Measurements from ENCODE around the gene PSD.

DNA sequence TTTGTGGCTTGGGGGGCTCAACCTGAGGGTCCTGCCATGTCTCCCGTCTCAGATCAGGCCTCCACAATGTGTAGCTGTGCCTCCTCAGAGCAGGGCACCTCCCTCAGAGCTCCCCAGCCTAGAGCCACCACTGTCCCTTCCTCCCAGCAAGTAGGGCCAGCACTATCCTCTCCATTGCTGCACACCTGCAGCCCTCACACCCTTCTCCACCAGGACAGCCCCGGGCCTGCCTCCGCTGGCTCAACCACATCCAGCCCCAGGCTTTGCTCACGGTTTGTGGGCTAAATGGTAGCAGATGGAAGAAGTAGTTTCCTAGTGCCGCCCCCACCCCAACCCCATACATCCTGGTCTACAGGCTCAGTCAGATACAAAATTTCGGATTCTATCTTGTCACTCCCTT is 13.0 kb downstream of the PSD start:
- TF ChIP-seq, protein P1, sequence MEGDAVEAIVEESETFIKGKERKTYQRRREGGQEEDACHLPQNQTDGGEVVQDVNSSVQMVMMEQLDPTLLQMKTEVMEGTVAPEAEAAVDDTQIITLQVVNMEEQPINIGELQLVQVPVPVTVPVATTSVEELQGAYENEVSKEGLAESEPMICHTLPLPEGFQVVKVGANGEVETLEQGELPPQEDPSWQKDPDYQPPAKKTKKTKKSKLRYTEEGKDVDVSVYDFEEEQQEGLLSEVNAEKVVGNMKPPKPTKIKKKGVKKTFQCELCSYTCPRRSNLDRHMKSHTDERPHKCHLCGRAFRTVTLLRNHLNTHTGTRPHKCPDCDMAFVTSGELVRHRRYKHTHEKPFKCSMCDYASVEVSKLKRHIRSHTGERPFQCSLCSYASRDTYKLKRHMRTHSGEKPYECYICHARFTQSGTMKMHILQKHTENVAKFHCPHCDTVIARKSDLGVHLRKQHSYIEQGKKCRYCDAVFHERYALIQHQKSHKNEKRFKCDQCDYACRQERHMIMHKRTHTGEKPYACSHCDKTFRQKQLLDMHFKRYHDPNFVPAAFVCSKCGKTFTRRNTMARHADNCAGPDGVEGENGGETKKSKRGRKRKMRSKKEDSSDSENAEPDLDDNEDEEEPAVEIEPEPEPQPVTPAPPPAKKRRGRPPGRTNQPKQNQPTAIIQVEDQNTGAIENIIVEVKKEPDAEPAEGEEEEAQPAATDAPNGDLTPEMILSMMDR (conservative IDR thresholded peaks at IDR 0.05 in 1 of 2, IDR thresholded peaks at IDR 0.05 in 1 of 2; ENCODE audit: low read depth in 1 of 2, low read length in 2 of 2) = no peak
- TF ChIP-seq EZH2 (IDR thresholded peaks at IDR 0.05; ENCODE audit: low read length, missing control alignments) = no peak
